HG03095 (cell line): ENCODE measurements around the gene PRKN.
"Not testable (repeated sequence)": the region's sequence is repeated elsewhere in the genome, so short reads cannot be mapped to it uniquely, and the experiment has no call there.

ENCODE experiments used
- ATAC-seq: cut with Tn5 transposase; IDR thresholded peaks from one replicate; pipeline ENCODE4 v1.9.1; 2021; ENCODE audit warnings: moderate library complexity; ENCODE audit not compliant: unreplicated experiment

PRKN gene

DNA sequence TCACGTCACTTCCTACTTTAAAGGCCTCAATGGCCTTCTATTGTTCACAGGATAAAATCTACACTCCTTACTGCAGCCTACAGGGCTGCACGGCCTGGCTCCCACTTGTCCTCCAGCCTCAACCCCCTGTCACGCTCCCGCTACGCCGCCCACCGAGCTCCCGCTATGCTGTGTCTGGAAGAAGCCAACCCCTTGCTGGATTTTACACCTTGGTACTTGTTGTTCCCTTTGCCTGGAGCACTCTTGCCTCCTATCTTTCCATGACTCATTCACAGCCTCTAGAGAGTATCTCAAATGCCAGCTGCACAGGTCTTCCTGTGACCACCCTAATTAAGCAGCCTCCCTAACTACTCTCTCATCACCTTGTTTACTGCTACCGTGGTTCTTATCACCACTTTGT is 259.9 kb downstream of the PRKN start:
- ATAC-seq = no peak

DNA sequence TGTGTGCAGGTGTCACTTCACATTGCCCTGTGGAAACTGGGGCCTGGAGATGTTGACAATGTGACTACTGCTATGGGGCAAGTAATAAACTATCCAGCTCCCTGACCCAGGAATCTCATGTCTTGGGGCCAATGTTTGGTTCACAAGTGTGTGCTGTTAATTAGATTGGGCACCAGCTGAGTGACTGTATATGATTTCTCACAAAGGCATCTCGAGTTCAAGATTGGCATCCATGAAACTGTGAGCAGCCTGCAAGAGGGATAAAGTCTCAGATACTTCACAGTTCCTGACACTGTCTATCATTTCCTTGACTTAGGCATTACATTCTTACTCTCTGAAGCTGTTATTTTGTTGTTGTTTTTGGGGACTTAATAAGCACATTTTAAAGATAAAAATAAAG is 264.0 kb downstream of the PRKN start:
- ATAC-seq = no peak

DNA sequence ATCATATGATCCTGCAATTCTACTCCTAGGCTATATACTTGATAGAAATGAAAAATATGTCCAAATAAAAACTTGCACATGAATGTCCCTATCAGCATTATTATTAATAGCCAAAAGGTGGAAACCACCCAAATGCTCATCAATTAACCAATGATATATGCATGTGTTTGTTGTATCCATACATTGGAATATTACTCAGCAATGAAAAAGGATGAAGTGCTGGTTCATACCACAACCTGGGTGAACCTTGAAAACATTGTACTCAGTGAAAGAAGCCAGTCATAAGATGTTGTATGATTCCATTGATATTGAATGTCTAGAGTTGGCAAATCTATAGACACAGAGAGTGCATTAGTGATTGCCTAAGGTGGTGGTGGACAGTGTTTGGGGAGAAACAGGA is 267.6 kb downstream of the PRKN start:
- no peak for ATAC-seq

DNA sequence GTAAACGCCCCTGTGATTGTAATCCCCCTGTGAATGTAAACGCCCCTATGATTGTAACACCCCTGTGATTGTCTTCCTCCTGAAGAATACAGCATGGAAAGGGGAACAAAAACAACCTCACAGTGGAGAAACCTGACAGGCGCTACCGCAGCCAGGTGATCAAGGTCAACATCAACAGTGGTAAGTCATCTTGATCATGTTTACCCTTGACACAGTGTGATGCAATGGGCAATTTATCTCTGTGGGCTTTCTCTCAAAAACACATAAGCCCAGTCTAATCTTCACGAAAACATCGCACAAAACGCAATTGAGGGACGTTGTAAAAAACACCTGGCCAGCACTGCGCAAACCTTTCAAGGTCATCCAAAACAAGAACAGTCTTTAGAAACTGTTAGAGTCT is 277.2 kb downstream of the PRKN start:
- ATAC-seq = no peak

DNA sequence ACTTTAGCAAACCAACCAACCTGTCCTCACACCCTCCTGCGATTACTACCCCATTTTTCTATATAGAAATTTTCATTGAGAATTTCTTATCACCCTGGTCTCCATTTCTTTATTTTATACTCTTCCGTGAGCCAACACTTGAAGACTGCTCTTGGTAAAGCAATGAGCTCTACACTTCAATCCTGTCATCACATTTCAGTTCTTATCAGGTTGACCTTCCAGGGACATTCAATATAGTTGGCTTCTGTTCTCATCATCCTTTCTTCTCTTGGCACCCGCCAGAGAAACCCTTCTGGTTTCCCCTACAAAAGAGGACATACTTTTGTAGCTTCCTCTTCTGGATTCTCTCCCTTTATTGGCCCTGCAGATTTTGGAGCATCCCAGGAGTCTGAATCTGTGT is 279.3 kb downstream of the PRKN start:
- ATAC-seq = no peak

DNA sequence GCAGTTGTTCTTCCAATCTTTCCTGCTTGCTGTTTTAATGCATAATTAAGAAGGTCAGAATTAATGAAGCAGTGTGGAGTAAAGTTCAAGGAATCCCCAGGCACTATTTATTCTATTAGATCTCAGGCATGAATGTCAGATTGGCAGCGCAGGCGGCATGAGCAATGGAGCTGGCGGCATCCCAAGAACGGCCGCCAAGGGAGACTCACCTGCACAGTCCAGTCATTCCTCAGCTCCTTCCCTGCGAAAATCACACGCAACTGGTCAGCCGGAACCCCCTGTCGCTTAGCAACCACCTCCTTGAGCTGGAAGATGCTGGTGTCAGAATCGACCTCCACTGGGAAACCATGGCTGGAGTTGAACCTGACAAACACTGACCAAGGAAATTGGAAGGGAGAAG is 284.5 kb downstream of the PRKN start:
- no peak for ATAC-seq

DNA sequence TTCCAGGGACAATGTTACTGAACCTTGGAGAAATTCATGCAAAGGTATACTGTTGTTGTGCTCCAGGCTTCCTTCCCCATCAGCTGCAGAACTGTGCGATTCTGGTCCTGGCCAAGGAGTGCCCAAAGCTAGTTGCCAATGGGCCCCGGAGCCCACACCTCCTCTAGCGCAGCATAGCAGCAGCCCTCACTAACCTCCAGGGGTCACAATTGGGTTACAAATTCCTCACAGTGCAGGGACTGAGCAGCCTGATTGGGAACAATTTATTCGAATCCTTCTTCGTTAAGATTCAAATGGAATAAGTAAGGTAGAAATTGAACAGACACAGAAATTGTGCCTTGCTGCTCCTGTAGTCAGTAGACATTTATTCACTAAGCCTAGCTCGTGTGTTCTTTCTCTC is 284.9 kb downstream of the PRKN start:
- ATAC-seq = no peak

DNA sequence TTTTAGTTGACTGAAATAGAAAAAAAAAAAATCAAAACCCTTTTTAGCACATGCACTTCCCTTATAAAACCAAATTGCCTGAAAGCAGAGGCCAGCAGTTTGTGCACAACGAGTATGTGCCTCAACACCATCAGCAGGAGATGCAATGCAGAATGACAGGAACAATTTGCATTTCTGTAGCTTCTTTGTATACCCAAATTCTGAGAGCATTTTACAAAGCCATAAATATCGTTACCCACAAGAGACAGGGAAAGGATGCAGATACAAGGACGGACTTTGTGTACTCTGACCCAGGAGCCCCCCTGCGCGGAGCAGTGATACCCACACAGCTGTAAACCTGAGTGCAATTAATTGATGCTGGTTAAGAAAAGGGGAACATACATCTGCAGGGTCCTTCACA is 285.6 kb downstream of the PRKN start:
- ATAC-seq = no peak

DNA sequence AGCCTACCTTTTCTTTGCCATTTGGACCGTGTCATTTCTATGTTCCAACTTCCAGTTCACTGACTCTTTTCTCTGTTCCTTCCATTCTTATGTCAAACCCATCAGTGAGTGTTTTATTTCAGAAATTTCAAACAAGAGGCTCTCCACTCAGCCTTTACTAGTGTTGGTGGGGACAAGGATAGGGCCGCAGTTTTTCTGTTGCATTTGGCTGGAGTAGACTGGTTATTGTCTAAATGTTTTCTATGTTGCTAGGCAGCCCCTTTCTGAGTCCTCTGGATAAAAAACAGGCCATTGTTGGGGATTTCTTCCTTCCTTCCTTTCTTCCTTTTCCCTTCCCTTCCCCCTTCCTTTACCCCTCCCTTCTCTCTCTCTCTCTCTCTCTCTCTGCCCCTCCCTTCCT is 288.6 kb downstream of the PRKN start:
- ATAC-seq = no peak

DNA sequence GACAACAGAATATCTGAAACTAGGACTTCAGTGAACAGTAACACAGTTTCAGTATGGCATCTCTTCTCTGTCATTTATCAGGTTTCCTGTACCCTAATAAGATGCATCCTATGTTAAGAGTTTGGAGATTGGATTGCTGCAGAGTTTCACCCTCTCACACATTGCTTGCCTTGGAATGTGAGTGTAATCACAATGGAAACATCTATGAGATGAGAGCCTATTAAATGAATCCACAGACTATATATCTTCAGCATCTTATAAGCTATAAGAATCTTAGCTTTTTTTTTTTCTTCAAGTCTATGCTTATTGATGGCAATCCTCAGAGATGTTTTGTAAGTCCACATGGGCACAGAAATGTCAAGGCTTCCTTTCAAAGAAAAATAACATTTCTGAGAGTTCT is 292.5 kb downstream of the PRKN start:
- no peak for ATAC-seq

DNA sequence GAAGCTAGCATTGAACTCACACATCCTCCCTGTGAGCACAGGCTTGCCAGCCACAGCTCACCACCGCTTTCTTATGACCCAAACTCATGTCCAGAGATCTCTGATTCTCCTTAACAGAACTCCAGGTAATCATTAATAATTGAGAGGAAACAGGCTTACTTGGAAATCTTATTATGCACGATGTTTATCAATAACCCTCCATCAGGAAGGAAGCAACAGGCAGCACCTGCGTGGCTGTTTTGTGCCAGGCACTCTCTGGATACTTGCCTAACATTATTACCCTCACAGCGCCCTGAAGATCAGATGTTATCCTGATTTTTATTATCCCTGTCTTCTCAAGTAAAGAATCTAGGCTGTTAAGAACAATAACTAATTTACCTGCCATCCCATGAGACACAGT is 306.6 kb downstream of the PRKN start:
- ATAC-seq = no peak

DNA sequence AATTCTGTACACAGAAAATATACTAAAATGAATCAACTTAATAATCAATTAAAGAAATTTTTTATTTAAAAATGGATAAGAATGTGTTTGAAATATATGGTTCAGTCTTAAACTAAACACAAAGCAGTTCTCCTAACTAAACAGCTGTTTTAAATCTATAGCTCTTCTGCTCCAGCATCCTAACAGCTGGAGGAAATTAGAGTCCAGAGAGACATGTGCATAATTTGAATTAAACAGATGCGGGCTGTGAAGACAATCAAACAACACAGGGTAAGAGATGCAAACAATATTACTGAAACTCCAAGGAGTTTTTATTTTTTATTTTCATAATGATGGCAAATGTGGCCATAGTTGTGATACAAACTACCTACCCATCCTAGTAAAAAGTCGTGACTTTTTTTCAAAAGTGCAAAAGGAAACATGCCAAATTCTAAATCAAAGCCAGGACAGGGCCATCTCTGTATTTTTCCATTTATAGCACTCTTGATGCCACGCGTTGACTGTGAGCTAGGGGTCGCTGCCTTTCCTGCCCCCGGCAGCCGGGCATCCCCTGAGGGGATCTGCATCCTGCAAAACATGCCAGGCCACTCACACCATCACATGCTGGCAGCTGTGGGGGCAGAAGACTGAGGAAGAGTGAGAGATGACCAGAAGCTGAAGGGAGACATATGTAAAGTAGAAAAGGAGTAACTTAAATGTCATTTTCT is 310.6 kb downstream of the PRKN start:
- no peak for ATAC-seq

DNA sequence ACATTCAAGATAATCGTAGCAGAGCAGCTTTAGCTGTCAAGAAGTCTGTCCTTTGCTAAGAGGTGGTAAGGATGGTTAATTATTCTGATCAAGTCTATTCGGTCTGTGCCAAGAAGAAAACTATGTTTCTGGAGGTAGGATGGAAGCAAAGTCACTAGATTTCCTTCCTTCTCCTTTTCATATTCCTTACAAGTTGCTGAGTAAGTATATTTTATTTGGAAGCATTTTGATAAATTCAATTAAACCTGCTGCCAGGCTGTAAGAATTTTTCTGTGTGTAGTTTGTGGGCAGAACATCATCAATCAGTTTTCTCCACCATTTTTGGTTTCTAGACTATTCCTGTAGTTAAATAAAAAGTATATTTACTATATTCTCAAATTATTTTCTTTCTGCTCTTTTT is 311.3 kb downstream of the PRKN start:
- no peak for ATAC-seq

DNA sequence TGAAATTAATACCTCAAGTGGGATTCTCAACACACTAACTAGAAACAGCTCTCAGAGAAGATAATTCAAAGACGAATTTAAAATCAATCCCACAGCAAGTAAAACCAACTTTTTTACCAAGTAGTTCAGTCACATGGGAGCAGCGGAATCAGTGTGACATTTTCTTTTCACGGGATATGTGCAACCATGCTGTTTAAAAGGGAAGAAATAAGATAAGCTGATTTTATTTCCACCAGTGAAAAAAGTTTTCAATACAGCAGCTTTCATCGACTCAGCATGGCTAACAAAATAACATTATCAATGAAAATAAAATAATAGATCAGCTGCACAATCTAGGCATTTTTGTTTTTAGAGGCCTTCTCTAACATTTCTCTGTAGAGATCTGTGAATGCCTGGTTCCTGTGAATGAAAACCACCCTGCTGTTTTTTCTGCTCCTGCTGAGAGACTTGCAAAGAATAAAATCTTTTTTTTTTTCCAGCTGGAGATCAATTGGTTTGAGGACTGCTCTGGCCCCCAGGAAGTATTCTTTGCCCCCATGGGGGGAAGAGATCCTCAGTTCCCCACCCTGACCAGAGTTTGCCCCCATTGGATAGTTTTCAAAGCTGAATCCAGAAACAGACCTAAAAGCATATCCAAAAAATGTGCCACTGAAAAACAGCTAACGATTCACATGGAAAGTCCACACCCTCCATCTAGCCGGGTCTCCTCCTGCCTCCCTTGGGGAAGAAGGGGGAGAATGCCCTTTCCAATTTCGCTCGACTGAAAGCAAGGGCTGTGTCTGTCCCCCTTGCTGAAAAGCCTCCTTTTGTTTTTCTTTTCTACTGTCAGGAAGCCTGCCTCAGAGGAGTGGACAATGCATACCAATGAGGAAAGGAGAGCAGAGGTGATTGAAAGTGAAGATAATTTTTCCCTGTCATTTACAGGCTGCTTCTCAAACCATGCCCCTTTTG is 317.6 kb downstream of the PRKN start:
- ATAC-seq = no peak

DNA sequence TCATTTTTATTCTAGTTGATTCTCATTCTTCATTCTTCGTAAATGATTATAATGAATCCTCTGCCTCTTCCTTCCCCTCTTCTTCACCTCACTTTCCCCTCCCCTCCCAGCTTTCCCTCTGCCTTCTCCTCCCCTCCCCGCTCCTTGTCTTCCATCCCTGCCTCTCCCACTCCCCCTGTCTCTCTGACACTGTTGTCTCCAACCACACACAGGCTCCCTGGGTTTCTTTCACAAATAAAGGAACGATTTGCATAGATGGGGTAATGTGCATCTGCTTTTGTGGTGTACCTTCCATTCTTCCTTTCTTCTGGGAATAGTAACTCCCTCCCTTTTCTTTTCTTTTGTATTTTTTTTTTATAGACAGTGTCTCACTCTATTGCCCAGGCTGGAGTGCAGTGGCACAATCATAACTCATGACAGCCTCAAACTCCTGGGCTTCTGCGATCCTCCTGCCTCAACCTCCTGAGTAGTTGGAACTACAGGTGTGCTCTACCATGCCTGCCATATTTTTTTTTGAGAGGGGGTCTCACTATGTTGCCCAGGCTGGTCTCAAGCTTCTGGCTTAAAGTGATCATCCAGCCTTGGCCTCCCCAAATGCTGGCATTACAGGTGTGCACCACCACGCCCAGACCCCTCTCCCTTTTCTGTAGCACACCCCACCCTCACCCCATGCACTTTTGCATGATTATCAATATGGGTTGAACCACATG is 318.6 kb downstream of the PRKN start:
- ATAC-seq = no peak

DNA sequence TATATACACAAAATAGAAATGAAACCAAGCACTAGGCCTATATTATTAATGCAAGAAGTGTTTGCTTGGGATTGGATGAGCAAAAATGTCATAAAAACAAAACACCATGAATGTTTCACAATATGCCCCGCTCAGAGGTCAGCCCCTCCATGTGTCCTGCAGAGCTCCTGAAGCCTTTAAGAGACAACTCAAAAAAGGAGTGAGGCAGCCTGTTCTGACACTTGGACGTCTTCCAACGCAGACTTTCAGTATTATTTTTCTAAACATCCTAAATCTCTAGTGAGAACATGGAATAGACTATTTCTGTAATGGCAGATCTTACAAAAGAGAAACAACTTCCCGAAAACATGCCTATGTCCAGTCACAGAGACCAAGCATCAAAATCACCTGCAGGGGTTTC is 322.6 kb downstream of the PRKN start:
- no peak for ATAC-seq

DNA sequence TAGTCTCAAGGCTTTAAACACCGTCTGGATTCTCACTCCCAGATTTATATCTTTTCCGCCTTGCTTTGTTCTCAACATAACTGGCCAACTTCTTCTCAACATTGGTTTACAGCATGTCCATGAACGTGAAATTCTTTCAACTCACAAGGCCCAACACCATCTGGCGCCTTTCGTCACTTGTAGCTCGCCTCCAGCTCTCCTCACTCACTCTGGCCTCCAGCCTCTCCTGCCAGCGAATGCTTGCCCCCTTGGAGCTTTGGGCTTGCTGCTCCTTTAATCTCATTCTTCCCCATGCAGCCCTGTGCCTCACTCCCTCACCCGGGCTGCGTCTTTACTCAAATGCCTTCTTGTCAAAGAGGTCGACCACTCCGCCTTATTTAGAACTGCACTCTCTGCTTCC is 324.5 kb downstream of the PRKN start:
- ATAC-seq = no peak

DNA sequence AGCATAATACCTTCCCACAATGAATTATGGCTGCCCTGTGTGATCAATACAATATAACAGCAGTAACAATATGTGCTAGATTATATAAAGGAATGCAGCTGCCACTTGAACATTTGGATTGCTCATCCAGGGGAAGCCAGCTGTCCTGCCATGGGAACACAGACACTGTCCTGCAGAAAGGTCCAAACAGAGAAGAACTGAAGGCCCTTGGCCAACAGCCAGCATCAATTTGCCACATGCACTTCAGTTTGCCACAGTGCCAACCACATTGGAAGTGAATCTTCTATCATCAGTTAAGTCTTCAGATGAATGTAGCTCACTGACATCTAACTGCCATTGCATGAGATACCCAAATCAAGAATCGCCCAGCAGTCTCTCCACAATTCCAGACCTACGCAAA is 332.4 kb downstream of the PRKN start:
- no peak for ATAC-seq

DNA sequence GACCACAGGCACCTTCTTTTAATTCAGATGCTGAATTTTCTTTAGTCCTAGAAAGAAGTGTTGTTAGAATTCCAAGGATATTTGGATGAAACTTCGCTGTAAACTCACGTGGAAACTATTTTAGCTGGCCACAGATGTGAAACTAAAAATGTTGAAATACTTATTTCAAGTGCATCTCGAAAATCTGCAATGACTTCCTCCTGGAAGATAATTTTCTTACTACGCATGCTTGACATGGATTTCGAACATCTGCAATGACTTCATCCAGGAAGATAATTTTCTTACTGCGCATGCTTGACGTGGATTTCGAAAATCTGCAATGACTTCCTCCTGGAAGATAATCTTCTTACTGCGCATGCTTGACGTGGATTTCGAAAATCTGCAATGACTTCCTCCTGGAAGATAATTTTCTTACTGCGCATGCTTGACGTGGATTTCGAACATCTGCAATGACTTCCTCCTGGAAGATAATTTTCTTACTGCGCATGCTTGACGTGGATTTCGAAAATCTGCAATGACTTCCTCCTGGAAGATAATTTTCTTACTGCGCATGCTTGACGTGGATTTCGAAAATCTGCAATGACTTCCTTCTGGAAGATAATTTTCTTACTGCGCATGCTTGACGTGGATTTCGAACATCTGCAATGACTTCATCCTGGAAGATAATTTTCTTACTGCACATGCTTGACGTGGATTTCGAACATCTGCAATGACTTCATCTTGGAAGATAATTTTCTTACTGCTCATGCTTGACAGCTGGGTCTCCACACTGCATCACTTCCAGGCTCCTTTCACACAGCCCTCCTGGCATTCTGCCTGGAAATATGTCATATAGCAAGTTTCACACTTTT is 336.4 kb downstream of the PRKN start:
- not testable (repeated sequence) for ATAC-seq

DNA sequence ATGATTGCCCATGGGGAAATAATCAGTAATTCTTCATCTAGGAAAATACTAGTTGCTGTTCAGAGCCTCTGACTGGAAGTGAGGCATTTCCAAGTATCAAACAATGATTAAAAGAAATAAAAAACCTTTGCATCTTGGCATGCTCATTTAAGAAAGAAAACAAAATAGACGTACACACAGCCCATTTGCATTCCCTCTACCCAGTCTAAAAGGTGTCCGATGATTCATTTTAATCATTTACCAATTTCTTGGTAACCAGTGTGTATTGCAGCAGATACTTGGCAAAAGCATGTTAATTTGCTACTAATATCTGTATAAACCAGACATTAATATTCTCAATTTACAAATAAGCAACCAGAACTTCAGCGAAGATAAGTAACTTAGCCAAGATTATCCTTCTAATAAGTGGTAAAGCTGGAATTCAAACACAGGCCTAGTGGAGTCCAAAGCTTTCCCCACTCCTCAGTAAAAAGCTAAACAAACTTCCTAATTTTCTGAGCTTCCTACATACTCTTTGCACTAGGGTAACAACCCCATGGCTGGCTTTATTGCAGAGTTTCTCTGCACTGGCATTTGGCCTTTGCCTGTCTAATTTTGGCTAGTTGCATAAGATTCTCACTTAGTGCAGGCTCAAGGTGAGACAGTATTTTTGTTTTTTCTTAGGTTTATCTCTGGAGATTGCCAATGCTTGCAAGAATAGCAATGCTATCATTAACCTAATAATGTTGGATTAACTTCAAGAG is 338.1 kb downstream of the PRKN start:
- ATAC-seq = no peak
